K562 (cell line): ENCODE results near the gene MEGF11. TPM values are rescaled to one million over a fixed set of nuclear protein-coding genes. Genes with fewer than 3 reads are reported as not detected.

ENCODE experiments used
- ATAC-seq: fragments of 200-7000 bp; cut with Tn5 transposase; 3 replicates; pipeline ENCODE4 v1.9.1; 2020; ENCODE audit warnings: moderate library complexity
- BruUV-seq: library from RNA; stranded (reverse); fragments of 400-500 nt; replicated peaks from 2 replicates; lab custom pipeline; 2021; lab: Mats Ljungman, UMichigan
- CTCF ChIA-PET: fragments of 300-600 bp; formaldehyde crosslinking; extraction: SDS; loops from one replicate; lab custom pipeline; 2021; ENCODE audit warnings: low intra/inter-chr PET ratio; lab: Yijun Ruan, JAX
- POLR2A ChIA-PET: fragments of 300-600, 350-650 bp; sonication (Branson Sonifier 250); formaldehyde crosslinking; extraction: SDS; loops from one replicate; lab custom pipeline; 2021; ENCODE audit warnings: antibody characterized with exemption, inconsistent platforms; lab: Yijun Ruan, JAX
- DNase-seq, 4 experiments: peaks; one replicate each; pipeline versions ENCODE4 v3.0.0 to v3.0.0-alpha.2; 2011 to 2018; ENCODE audit warnings: low spot score in 3 of 4, mixed read lengths in 3 of 4; ENCODE audit errors: extremely low read depth in 1 of 4
- FAIRE-seq: peaks from 2 replicates; lab custom pipeline; 2011; peaks lifted over from hg19 to GRCh38; lab: Jason Lieb, UNC
- H2AFZ ChIP-seq: 2 replicates; pipeline ENCODE4 v1.6.0; 2011; ENCODE audit warnings: low read depth, low read length, control low read depth, inconsistent platforms
- H3K27ac ChIP-seq: fragments of 200-600 bp; 3 replicates; pipeline ENCODE4 v1.8.0; 2011; ENCODE audit warnings: low read depth, mild to moderate bottlenecking, control low read depth, inconsistent platforms, low read length, moderate library complexity, mixed read lengths; ENCODE audit errors: extremely low read depth
- H3K27me3 ChIP-seq, 2 experiments: fragments of 300-600 bp in 1 of 2; 2 replicates in 1 of 2; 3 replicates in 1 of 2; pipeline versions ENCODE4 v1.6.0 to v1.8.0; 2011; ENCODE audit warnings: inconsistent platforms in 2 of 2, low read length in 2 of 2, mild to moderate bottlenecking in 1 of 2, mixed read lengths in 1 of 2, moderate library complexity in 1 of 2; ENCODE audit not compliant: control insufficient read depth in 2 of 2, insufficient read depth in 2 of 2
- H3K36me3 ChIP-seq: fragments of 300-600 bp; 3 replicates; pipeline ENCODE4 v1.8.0; 2011; ENCODE audit warnings: mild to moderate bottlenecking, low read length, inconsistent platforms; ENCODE audit not compliant: control insufficient read depth, insufficient read depth
- H3K4me1 ChIP-seq, 2 experiments: fragments of 200-600 bp in 1 of 2; replicated peaks in 1 of 2; 2 replicates in 1 of 2; 3 replicates in 1 of 2; pipeline versions ENCODE4 v1.5.1 to v1.8.0; 2011; ENCODE audit warnings: inconsistent platforms in 2 of 2, low read length in 2 of 2, mild to moderate bottlenecking in 1 of 2, mixed read lengths in 1 of 2, moderate library complexity in 1 of 2; ENCODE audit not compliant: control insufficient read depth in 2 of 2, insufficient read depth in 2 of 2
- H3K4me2 ChIP-seq: 2 replicates; pipeline ENCODE4 v1.6.1; 2011; ENCODE audit warnings: low read length, control low read depth, inconsistent platforms, mixed read lengths; ENCODE audit not compliant: insufficient read depth
- H3K4me3 ChIP-seq: fragments of 200-600 bp; sonication (generic), shearing (Covaris generic); 2 replicates; pipeline ENCODE4 v1.5.1; 2016; ENCODE audit warnings: control low read depth, inconsistent platforms
- H3K79me2 ChIP-seq: fragments of 200-600 bp; 3 replicates; pipeline ENCODE4 v1.8.0; 2011; ENCODE audit warnings: low read length, inconsistent platforms; ENCODE audit not compliant: control insufficient read depth, insufficient read depth
- H3K9ac ChIP-seq, 2 experiments: 2 replicates each; pipeline versions ENCODE4 v1.6.0 to v1.6.1; 2011; ENCODE audit warnings: low read depth in 2 of 2, low read length in 2 of 2, control low read depth in 1 of 2, inconsistent platforms in 1 of 2, mild to moderate bottlenecking in 1 of 2, mixed read lengths in 1 of 2; ENCODE audit not compliant: insufficient read depth in 1 of 2
- H3K9me1 ChIP-seq: one replicate; pipeline ENCODE4 v1.6.0; 2011; ENCODE audit warnings: inconsistent platforms, mild to moderate bottlenecking, low read length, moderate library complexity; ENCODE audit not compliant: control insufficient read depth, insufficient read depth
- H3K9me3 ChIP-seq: replicated peaks from 2 replicates; pipeline ENCODE4 v1.5.1; 2011; ENCODE audit warnings: low read depth, low read length, inconsistent platforms; ENCODE audit not compliant: control insufficient read depth, insufficient read depth
- H4K20me1 ChIP-seq: replicated peaks from 2 replicates; pipeline ENCODE4 v1.6.1; 2011; ENCODE audit warnings: low read length, inconsistent platforms, mixed read lengths; ENCODE audit not compliant: control insufficient read depth, insufficient read depth
- FOSL1 ChIP-seq: fragments of 200-800 bp; sonication (Bioruptor generic); conservative IDR thresholded peaks from 2 replicates; pipeline ENCODE4 v1.6.1; 2016; ENCODE audit warnings: missing genetic modification characterization, missing compliant biosample characterization
- NFYB ChIP-seq: IDR thresholded peaks from 2 replicates; pipeline ENCODE4 v1.6.1; 2011; ENCODE audit warnings: mild to moderate bottlenecking, moderate library complexity; ENCODE audit not compliant: insufficient read length; ENCODE audit errors: extremely low read depth
- SIRT6 ChIP-seq: IDR thresholded peaks from one replicate; pipeline ENCODE4 v1.6.1; 2012; ENCODE audit warnings: low read depth, mild to moderate bottlenecking, control low read depth, inconsistent platforms, low read length, moderate library complexity
- WGBS: fragments of 100-300 bp; shearing (Covaris generic); methylation state at CpG from one replicate; pipeline ENCODE4 v1.1.6; 2016; ENCODE audit warnings: low coverage, mixed read lengths; ENCODE audit not compliant: insufficient coverage; ENCODE audit errors: missing lambda C conversion rate; 5-methylcytosine and 5-hydroxymethylcytosine counted together
- in situ Hi-C: fragments of 300-500 bp; cut with MboI; formaldehyde crosslinking; loops from 4 replicates; pipeline ENCODE4 v1.15.0; 2018; ENCODE audit warnings: inconsistent platforms, mixed read lengths
- intact Hi-C: fragments of 100-400 bp; cut with micrococcal nuclease; formaldehyde crosslinking; loops from 2 replicates; pipeline ENCODE4 v1.14.2; 2022
- polyA plus RNA-seq, 8 experiments: library from polyadenylated mRNA; depleted of rRNA in 4 of 8; stranded (reverse) in 5 of 8; unstranded in 3 of 8; fragments of >200 nt; fragmentation: Nextera tagmentation in 2 of 8; fragmentation: Illumina TruSeq in 1 of 8; extraction: Ambion mirVana in 2 of 8; extraction: Trizol in 1 of 8; gene quantifications; 2 replicates each; pipeline versions ENCODE4 v1.2.1 to v1.2.3, GENCODE V29; 2011 to 2014; ENCODE audit warnings: inconsistent platforms in 1 of 8, missing spikeins in 1 of 8
- total RNA-seq, 7 experiments: library from RNA; depleted of rRNA in 6 of 7; stranded (reverse); fragments of >200 nt in 6 of 7; fragmentation: Illumina TruSeq in 2 of 7; extraction: Trizol in 2 of 7; gene quantifications; 2 replicates each; pipeline versions ENCODE4 v1.2.1 to v1.2.3, GENCODE V29; 2011 to 2021; ENCODE audit warnings: low replicate concordance in 1 of 7

Gene MEGF11
- total and polyA plus RNA-seq, 9 of the 15 experiments (the other 6 are each of a cell fraction or from before 2014, with no cell fraction given), result 0.06 to 0.23 (median 0.20) TPM; not detected in 6

GRCh38 chr15:66172324-66172980, 81.1 kb downstream of the MEGF11 start:
- no peak overlapping the region for H3K4me2 ChIP-seq
- DNase-seq (no peak), ATAC-seq (no peak; the same call in 2 of the 3 replicates), FAIRE-seq (no peak)
- H3K9me1 ChIP-seq, result no peaks in the 10 kb centered on the region
- ChIA-PET POLR2A (no interaction called here), CTCF (no interaction called here)
- no TSS peak for BruUV-seq
- H3K4me3 ChIP-seq, result no peak overlapping the region
- no peaks in the 10 kb centered on the region for H3K9me3 ChIP-seq
- no peak overlapping the region for H3K9ac ChIP-seq
- peaks cover 43 to 73% of the 10 kb centered on the region in 2 experiments for H3K27me3 ChIP-seq
- in situ Hi-C loops, result no loop called here
- no peaks in the 10 kb centered on the region for H3K79me2 ChIP-seq
- no peak overlapping the region for H3K27ac ChIP-seq
- 1% methylated on average over 11 of the region's 11 CpGs for WGBS
- no peaks in the 10 kb centered on the region for H3K36me3 ChIP-seq
- H2AFZ ChIP-seq, result no peak overlapping the region
- TF ChIP-seq FOSL1 (tag), result no peak
- peak; percentile 36 for TF ChIP-seq NFYB
- H3K4me1 ChIP-seq, result no peaks in the 10 kb centered on the region; a peak in 1 of 5 replicates
- intact Hi-C loops, result no loop called here
- H4K20me1 ChIP-seq, result peaks cover 5% of the 10 kb centered on the region; the same call in 1 of the 2 replicates

DNA sequence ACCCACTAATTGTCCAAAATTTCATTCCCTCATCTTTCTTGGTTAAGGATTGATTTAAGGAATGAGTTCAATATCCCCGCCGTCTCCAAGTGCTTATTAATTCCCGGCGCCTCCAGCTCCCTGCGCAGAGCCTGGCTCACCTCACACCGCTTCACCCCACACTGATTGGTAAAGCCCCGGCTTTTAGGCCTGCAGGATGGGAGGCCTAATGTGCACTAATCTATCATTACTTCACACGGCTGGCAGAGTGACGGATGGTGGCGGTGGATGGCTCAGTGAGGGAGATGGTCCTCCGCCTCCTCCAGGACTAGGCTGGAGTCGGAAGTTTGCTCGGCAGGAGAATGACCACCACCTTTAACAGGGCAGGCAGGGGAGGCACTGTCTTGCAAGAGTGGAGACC, 81.7 kb downstream of the MEGF11 start:
- in situ Hi-C loops, result no loop called here
- whole genome bisulfite sequencing, result 1% methylated on average over 13 of the region's 13 CpGs
- Histone ChIP-seq H3K27me3 (peaks cover 39 to 79% of the 10 kb centered on the region in 2 experiments), H3K9ac (no peak overlapping the region), H3K4me1 (no peaks in the 10 kb centered on the region; a peak in 1 of 5 replicates), H2AFZ (no peak overlapping the region), H3K4me2 (no peak overlapping the region), H3K36me3 (no peaks in the 10 kb centered on the region), H3K9me1 (no peaks in the 10 kb centered on the region), H3K27ac (no peak overlapping the region), H4K20me1 (peaks cover 5% of the 10 kb centered on the region; the same call in 1 of the 2 replicates), H3K79me2 (no peaks in the 10 kb centered on the region), H3K9me3 (no peaks in the 10 kb centered on the region), H3K4me3 (no peak overlapping the region)
- ATAC-seq (no peak), DNase-seq (no peak), FAIRE-seq (no peak)
- intact Hi-C loops, result no loop called here
- no TSS peak for BruUV-seq
- POLR2A ChIA-PET, result no interaction called here
- no peak for TF ChIP-seq SIRT6
- TF ChIP-seq, all 486 proteins: peak for 0
- CTCF ChIA-PET, result no interaction called here
